ENCODE measurements around the gene IFNAR1.

GRCh38 chr21:33375101-33375644 lies 50.4 kb downstream of the IFNAR1 start:
- TF ChIP-seq, protein P1, sequence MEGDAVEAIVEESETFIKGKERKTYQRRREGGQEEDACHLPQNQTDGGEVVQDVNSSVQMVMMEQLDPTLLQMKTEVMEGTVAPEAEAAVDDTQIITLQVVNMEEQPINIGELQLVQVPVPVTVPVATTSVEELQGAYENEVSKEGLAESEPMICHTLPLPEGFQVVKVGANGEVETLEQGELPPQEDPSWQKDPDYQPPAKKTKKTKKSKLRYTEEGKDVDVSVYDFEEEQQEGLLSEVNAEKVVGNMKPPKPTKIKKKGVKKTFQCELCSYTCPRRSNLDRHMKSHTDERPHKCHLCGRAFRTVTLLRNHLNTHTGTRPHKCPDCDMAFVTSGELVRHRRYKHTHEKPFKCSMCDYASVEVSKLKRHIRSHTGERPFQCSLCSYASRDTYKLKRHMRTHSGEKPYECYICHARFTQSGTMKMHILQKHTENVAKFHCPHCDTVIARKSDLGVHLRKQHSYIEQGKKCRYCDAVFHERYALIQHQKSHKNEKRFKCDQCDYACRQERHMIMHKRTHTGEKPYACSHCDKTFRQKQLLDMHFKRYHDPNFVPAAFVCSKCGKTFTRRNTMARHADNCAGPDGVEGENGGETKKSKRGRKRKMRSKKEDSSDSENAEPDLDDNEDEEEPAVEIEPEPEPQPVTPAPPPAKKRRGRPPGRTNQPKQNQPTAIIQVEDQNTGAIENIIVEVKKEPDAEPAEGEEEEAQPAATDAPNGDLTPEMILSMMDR (conservative IDR thresholded peaks at IDR 0.05; ENCODE audit: low read length): no peak
- TF ChIP-seq EZH2phosphoT487 (IDR thresholded peaks at IDR 0.05; ENCODE audit: borderline replicate concordance): no peak

Data from Loucy (cell line).